Spinal cord (tissue), 10 donors: ENCODE measurements around the gene PACRGL. TPM values are rescaled to one million over a fixed set of nuclear protein-coding genes. Genes with fewer than 3 reads are reported as not detected.

Experiments
- DNase-seq, 6 donors: peaks; one replicate each; pipeline versions ENCODE4 v3.0.0 to v3.0.0-alpha.2; 2013 to 2015; ENCODE audit warnings: low spot score in 6 of 6, low read depth in 4 of 6
- H3K27ac ChIP-seq: one replicate; pipeline ENCODE4 v1.5.1; 2013; ENCODE audit warnings: low read depth, low read length, control low read depth
- H3K27me3 ChIP-seq: one replicate; pipeline ENCODE4 v1.6.1; 2013; ENCODE audit warnings: low read length; ENCODE audit not compliant: control insufficient read depth, insufficient read depth
- H3K36me3 ChIP-seq: one replicate; pipeline ENCODE4 v1.6.1; 2013; ENCODE audit warnings: low read length; ENCODE audit not compliant: control insufficient read depth, insufficient read depth
- H3K4me1 ChIP-seq: one replicate; pipeline ENCODE4 v1.6.1; 2013; ENCODE audit warnings: low read length; ENCODE audit not compliant: control insufficient read depth, insufficient read depth
- H3K4me3 ChIP-seq: one replicate; pipeline ENCODE4 v1.5.1; 2013; ENCODE audit warnings: low read depth, low read length, control low read depth
- H3K9me3 ChIP-seq: one replicate; pipeline ENCODE4 v1.6.1; 2013; ENCODE audit warnings: low read length; ENCODE audit not compliant: control insufficient read depth, insufficient read depth
- WGBS: methylation state at CpG from one replicate; pipeline ENCODE4 v1.1.5; 2013; ENCODE audit warnings: missing lambda C conversion rate; ENCODE audit not compliant: insufficient coverage; 5-methylcytosine and 5-hydroxymethylcytosine counted together
- polyA plus RNA-seq, 2 donors: library from polyadenylated mRNA; unstranded; fragments of 120-200 nt; gene quantifications; one replicate each; pipeline ENCODE4 v1.2.1, GENCODE V29; 2013; ENCODE audit not compliant: insufficient read length in 2 of 2
- total RNA-seq, 2 donors: library from RNA; depleted of rRNA in 1 of 2; stranded (reverse); fragments of 120-200 nt in 1 of 2; fragments of >200 nt in 1 of 2; gene quantifications; one replicate each; pipeline versions ENCODE4 v1.2.3 to v1.2.4, GENCODE V29; 2013 to 2014
- donor health status: healthy.

The PACRGL gene
- total and polyA plus RNA-seq, 4 donors: 25.5 to 41.9 (median 27.9) TPM

DNA sequence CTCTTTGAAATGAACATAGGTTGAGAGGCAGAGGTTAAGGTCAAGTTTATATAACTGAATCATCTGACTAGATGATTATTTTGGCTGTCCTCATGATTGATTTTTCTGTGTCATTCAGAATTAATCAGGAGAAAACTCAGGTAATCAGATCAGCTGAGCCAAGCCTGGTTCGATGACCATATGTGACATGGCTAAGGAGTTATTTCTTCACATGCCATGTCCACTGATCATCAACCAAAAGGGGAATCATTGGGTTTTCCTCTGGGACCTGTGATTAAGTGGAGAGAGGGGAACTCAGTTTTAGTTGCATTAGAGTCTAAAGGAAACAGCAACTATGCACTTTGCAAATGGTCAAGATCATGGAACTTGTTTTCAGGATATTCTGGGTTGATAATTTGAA lies 20.3 kb upstream of the PACRGL start:
- no peak overlapping the region for H3K27ac ChIP-seq
- 83% methylated on average over 1 of the region's 1 CpG for WGBS
- no peak for DNase-seq

GRCh38 chr4:20680736-20681135 lies 19.5 kb upstream of the PACRGL start:
- peak in 1 of 6 donors; percentile 25 for DNase-seq
- Histone ChIP-seq H3K27ac (no peak overlapping the region), H3K9me3 (no peaks in the 10 kb centered on the region), H3K36me3 (no peaks in the 10 kb centered on the region), H3K27me3 (no peaks in the 10 kb centered on the region), H3K4me1 (no peaks in the 10 kb centered on the region), H3K4me3 (no peak overlapping the region)
- WGBS: no CpG with 5 or more reads among the region's 1 CpG

More for the DNA sequence above, 20.3 kb upstream of the PACRGL start:
- H3K4me3 ChIP-seq: no peak overlapping the region
- no peaks in the 10 kb centered on the region for H3K9me3 ChIP-seq
- no peaks in the 10 kb centered on the region for H3K27me3 ChIP-seq
- no peaks in the 10 kb centered on the region for H3K4me1 ChIP-seq
- H3K36me3 ChIP-seq: no peaks in the 10 kb centered on the region

- H3K27ac ChIP-seq: no peak overlapping the region
- H3K4me1 ChIP-seq: no peaks in the 10 kb centered on the region
- DNase-seq: no peak
- H3K36me3 ChIP-seq: no peaks in the 10 kb centered on the region
- 100% methylated on average over 1 of the region's 1 CpG for WGBS
- H3K4me3 ChIP-seq: no peak overlapping the region
- no peaks in the 10 kb centered on the region for H3K9me3 ChIP-seq
- H3K27me3 ChIP-seq: no peaks in the 10 kb centered on the region
Measured at GRCh38 chr4:20681271-20681670, 19.0 kb upstream of the PACRGL start.

DNA sequence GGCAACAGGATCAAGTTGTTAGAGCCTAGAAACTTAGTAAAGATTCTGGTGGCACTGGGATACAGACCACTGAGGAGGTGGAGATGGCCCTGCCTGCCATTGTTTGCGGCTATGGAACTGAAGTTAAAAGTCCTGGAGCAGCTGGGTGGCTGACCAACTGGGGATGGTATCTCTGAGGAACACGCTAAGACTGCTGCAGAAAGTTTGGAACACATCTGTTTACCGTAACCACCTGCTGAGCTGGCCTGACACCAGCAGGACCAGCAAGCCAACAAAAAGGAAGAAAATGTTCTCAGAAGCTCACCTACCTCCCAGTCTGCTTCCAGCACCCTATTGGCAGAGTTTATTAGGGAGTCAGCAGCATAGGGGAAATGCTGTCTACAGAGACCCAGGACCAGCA lies 17.4 kb upstream of the PACRGL start:
- Histone ChIP-seq H3K36me3 (no peaks in the 10 kb centered on the region), H3K4me3 (no peak overlapping the region), H3K4me1 (no peaks in the 10 kb centered on the region), H3K9me3 (no peaks in the 10 kb centered on the region), H3K27me3 (no peaks in the 10 kb centered on the region), H3K27ac (no peak overlapping the region)
- no peak for DNase-seq
- WGBS: 87% methylated on average over 3 of the region's 3 CpGs

DNA sequence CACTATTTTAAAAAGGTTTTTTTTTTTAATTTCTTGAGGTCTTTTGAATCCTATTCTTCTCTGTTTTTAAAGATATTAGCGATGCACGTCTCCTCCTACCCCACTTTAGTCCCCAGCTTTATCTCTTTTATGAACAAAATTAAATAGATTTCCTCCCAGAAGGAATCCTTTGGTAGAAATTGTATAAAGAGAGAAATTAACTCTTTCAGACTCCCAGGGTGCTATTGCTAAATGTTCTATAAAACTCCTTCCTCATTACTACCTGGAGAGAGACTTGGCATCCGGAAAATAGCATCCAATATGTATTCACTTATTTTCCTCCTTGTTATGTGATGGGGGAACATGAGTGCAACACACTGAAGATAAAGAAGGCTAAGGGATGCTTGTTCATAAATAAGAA lies 16.5 kb upstream of the PACRGL start:
- Histone ChIP-seq H3K27me3 (no peaks in the 10 kb centered on the region), H3K27ac (no peak overlapping the region), H3K36me3 (no peaks in the 10 kb centered on the region), H3K9me3 (no peaks in the 10 kb centered on the region), H3K4me1 (no peaks in the 10 kb centered on the region), H3K4me3 (no peak overlapping the region)
- peak in 1 of 6 donors; percentile 86 for DNase-seq
- WGBS: no CpG with 5 or more reads among the region's 3 CpGs

- H3K27me3 ChIP-seq: no peaks in the 10 kb centered on the region
- H3K9me3 ChIP-seq: no peaks in the 10 kb centered on the region
- 0% methylated on average over 1 of the region's 6 CpGs for WGBS
- H3K27ac ChIP-seq: no peak overlapping the region
- DNase-seq: peak in 2 of 6 donors; percentile 61 to 87
- no peaks in the 10 kb centered on the region for H3K4me1 ChIP-seq
- H3K36me3 ChIP-seq: no peaks in the 10 kb centered on the region
- H3K4me3 ChIP-seq: no peak overlapping the region
Measured at GRCh38 chr4:20684852-20685763, 15.2 kb upstream of the PACRGL start.

GRCh38 chr4:20687864-20688263 lies 12.4 kb upstream of the PACRGL start:
- Histone ChIP-seq H3K4me3 (no peak overlapping the region), H3K4me1 (no peaks in the 10 kb centered on the region), H3K36me3 (no peaks in the 10 kb centered on the region), H3K9me3 (no peaks in the 10 kb centered on the region), H3K27ac (no peak overlapping the region), H3K27me3 (no peaks in the 10 kb centered on the region)
- no peak for DNase-seq
- 80% methylated on average over 1 of the region's 3 CpGs for WGBS

DNA sequence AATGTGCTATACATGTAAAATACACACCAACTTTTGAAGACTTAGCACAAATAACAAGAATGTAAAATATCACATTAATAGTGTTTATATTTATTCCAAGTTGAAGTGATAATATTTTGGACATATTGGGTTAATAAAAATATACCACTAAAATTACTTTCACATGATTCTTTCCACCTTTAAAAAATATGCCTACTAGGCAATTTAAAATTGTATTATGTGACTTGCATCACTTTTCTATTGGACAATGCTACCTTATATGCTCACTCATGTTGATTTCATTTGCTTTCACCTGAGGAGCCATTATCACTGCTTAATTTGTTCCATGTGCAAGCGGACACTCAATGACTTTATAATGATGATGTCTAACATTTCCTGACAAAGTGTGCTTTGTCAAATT lies 3.4 kb upstream of the PACRGL start:
- no CpG with 5 or more reads among the region's 1 CpG for WGBS
- Histone ChIP-seq H3K9me3 (no peaks in the 10 kb centered on the region), H3K4me1 (peaks cover 3% of the 10 kb centered on the region), H3K27ac (no peak overlapping the region), H3K36me3 (no peaks in the 10 kb centered on the region), H3K27me3 (no peaks in the 10 kb centered on the region), H3K4me3 (no peak overlapping the region)
- no peak for DNase-seq

DNA sequence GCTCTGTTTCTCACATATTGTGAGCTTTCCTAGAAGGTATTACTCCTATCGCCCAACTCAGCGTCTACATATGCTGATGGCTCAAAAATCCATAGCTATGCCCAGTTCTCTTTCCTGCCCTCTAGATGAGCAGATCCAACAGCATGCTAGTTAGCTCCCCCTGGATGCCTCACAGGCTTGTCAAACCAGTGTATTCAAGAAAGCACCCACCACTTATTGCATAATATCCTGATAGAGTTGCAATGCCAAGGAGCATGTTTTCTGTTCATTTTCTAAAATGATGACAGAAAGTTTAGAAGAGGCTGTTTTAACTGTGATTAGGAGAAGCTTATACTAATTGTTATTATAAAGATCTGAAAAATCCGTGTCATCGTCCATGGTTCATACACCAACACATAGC lies 1.9 kb upstream of the PACRGL start:
- no peak for DNase-seq
- Histone ChIP-seq H3K27me3 (no peaks in the 10 kb centered on the region), H3K4me1 (peaks cover 3% of the 10 kb centered on the region), H3K4me3 (no peak overlapping the region), H3K9me3 (no peaks in the 10 kb centered on the region), H3K36me3 (no peaks in the 10 kb centered on the region), H3K27ac (no peak overlapping the region)
- 96% methylated on average over 2 of the region's 4 CpGs for WGBS

DNA sequence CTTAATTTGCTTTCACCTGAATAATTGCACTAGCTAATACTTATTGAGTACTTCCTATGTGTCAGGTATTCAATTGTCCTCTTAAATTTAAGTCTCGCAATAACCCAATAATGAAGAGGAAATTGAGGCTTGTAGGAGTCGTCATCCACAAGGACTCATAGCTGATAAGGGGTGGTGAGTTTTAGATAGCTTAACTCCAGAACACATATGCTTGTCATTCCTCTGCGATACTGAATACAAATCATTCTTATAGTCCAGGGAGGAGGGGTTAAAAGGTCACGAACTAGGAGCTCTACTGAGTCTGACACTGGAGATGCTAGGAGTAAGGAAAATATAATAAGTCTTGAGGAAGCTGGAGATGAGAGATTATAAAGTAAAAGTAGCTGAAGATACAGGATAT lies 1.4 kb upstream of the PACRGL start:
- WGBS: 83% methylated on average over 1 of the region's 4 CpGs
- Histone ChIP-seq H3K4me3 (no peak overlapping the region), H3K36me3 (no peaks in the 10 kb centered on the region), H3K4me1 (peaks cover 3% of the 10 kb centered on the region), H3K27me3 (no peaks in the 10 kb centered on the region), H3K27ac (no peak overlapping the region), H3K9me3 (no peaks in the 10 kb centered on the region)
- DNase-seq: no peak
